SK-N-SH (cell line): ENCODE data around the gene HTRA2. TPM values are rescaled to one million over a fixed set of nuclear protein-coding genes. Genes with fewer than 3 reads are reported as not detected.

Experiments
- CTCF ChIA-PET: fragments of 300-600, 350-600 bp; formaldehyde crosslinking; extraction: SDS; loops from one replicate; lab custom pipeline; 2021; lab: Yijun Ruan, JAX
- POLR2A ChIA-PET: fragments of 350-600 bp; sonication (Branson Sonifier 250); formaldehyde crosslinking; extraction: SDS; loops from one replicate; lab custom pipeline; 2020; ENCODE audit warnings: antibody characterized with exemption, inconsistent platforms; lab: Yijun Ruan, JAX
- DNase-seq: peaks from one replicate; pipeline ENCODE4 v3.0.0; 2012
- H2AFZ ChIP-seq: fragments of 200-600 bp; sonication (generic); 2 replicates; pipeline ENCODE4 v1.8.1; 2016; ENCODE audit warnings: antibody characterized with exemption, mild to moderate bottlenecking, low read depth
- H3F3A ChIP-seq: fragments of 200-600 bp; sonication (generic); replicated peaks from 2 replicates; pipeline ENCODE3; 2016; ENCODE audit warnings: antibody characterized with exemption, mild to moderate bottlenecking; ENCODE audit not compliant: insufficient read depth
- H3K27ac ChIP-seq, 2 experiments: fragments of 200-500 bp in 1 of 2; fragments of 200-600 bp in 1 of 2; sonication (Bioruptor generic) in 1 of 2; sonication (generic), shearing (Covaris generic) in 1 of 2; 2 replicates each; pipeline versions ENCODE4 v1.5.1 to v1.6.1; 2014 to 2016; ENCODE audit warnings: low read depth in 2 of 2, inconsistent platforms in 1 of 2, low read length in 1 of 2, mild to moderate bottlenecking in 1 of 2, mixed read lengths in 1 of 2
- H3K27me3 ChIP-seq: fragments of 200-600 bp; sonication (generic), shearing (Covaris generic); 2 replicates; pipeline ENCODE4 v1.6.1; 2016; ENCODE audit warnings: mixed run types; ENCODE audit not compliant: insufficient read depth
- H3K36me3 ChIP-seq, 2 experiments: fragments of 200-500 bp in 1 of 2; fragments of 200-600 bp in 1 of 2; sonication (Bioruptor generic) in 1 of 2; sonication (generic) in 1 of 2; replicated peaks in 1 of 2; 2 replicates each; pipeline versions ENCODE3 to v1.5.1; 2014 to 2016; ENCODE audit warnings: low read length in 1 of 2, mild to moderate bottlenecking in 1 of 2; ENCODE audit not compliant: insufficient read depth in 2 of 2, control insufficient read depth in 1 of 2
- H3K4me1 ChIP-seq, 2 experiments: fragments of 200-500 bp in 1 of 2; fragments of 200-600 bp in 1 of 2; sonication (Bioruptor generic) in 1 of 2; sonication (generic), shearing (Covaris generic) in 1 of 2; 2 replicates each; pipeline versions ENCODE4 v1.5.1 to v1.6.1; 2014 to 2016; ENCODE audit warnings: low read depth in 1 of 2, low read length in 1 of 2, mixed run types in 1 of 2; ENCODE audit not compliant: insufficient read depth in 2 of 2, control insufficient read depth in 1 of 2
- H3K4me2 ChIP-seq: fragments of 200-600 bp; sonication (generic), shearing (Covaris generic); 2 replicates; pipeline ENCODE4 v1.6.1; 2017; ENCODE audit warnings: mixed run types
- H3K4me3 ChIP-seq, 2 experiments: fragments of 200-500 bp in 1 of 2; fragments of 200-600 bp in 1 of 2; sonication (Bioruptor generic) in 1 of 2; sonication (generic), shearing (Covaris generic) in 1 of 2; 2 replicates each; pipeline versions ENCODE4 v1.5.1 to v1.8.1; 2014 to 2016; ENCODE audit warnings: low read depth in 2 of 2, inconsistent platforms in 1 of 2, low read length in 1 of 2, mild to moderate bottlenecking in 1 of 2, mixed read lengths in 1 of 2, moderate library complexity in 1 of 2
- H3K79me2 ChIP-seq: fragments of 200-600 bp; sonication (generic); 2 replicates; pipeline ENCODE4 v1.8.1; 2017; ENCODE audit warnings: mild to moderate bottlenecking; ENCODE audit not compliant: insufficient read depth
- H3K9ac ChIP-seq: fragments of 200-600 bp; sonication (generic); 2 replicates; pipeline ENCODE4 v1.6.1; 2017; ENCODE audit warnings: mixed run types
- H3K9me2 ChIP-seq: fragments of 200-600 bp; sonication (generic); 2 replicates; pipeline ENCODE4 v1.6.1; 2017; ENCODE audit warnings: mixed run types
- H3K9me3 ChIP-seq: fragments of 200-600 bp; sonication (generic); 2 replicates; pipeline ENCODE4 v1.6.1; 2017; ENCODE audit warnings: mixed run types, mild to moderate bottlenecking, moderate library complexity
- H4K20me1 ChIP-seq: fragments of 200-600 bp; sonication (generic); 2 replicates; pipeline ENCODE4 v1.6.1; 2017; ENCODE audit warnings: mild to moderate bottlenecking, mixed run types; ENCODE audit not compliant: insufficient read depth
- CTCF ChIP-seq: fragments of 200-600 bp; sonication (generic); IDR thresholded peaks from 2 replicates; pipeline ENCODE4 v1.6.1; 2017; ENCODE audit warnings: antibody characterized with exemption, mild to moderate bottlenecking, moderate library complexity
- EP300 ChIP-seq, 2 experiments: IDR thresholded peaks; 2 replicates each; pipeline versions ENCODE4 v1.4.0 to v1.6.1; 2012; ENCODE audit warnings: borderline replicate concordance in 1 of 2, low read depth in 1 of 2, low read length in 1 of 2
- FOXM1 ChIP-seq: IDR thresholded peaks from 2 replicates; pipeline ENCODE4 v1.4.0; 2012; ENCODE audit warnings: low read depth, mild to moderate bottlenecking
- GABPA ChIP-seq: IDR thresholded peaks from 2 replicates; pipeline ENCODE4 v1.4.0; 2012; ENCODE audit warnings: low read depth, mild to moderate bottlenecking
- GATA2 ChIP-seq: sonication (generic); formaldehyde crosslinking; IDR thresholded peaks from 2 replicates; pipeline ENCODE4 v1.5.0; 2020; ENCODE audit warnings: mild to moderate bottlenecking, missing genetic modification reagents
- IRF3 ChIP-seq: fragments of 150-350 bp; IDR thresholded peaks from 2 replicates; pipeline ENCODE4 v1.6.1; 2016; ENCODE audit warnings: mild to moderate bottlenecking, low read depth, low read length
- MEF2A ChIP-seq: IDR thresholded peaks from 2 replicates; pipeline ENCODE4 v1.4.0; 2012; ENCODE audit warnings: low read depth, borderline replicate concordance
- NFIC ChIP-seq: IDR thresholded peaks from 2 replicates; pipeline ENCODE4 v1.4.0; 2012; ENCODE audit warnings: borderline replicate concordance
- PBX3 ChIP-seq: IDR thresholded peaks from 2 replicates; pipeline ENCODE4; 2012
- POLR2AphosphoS5 ChIP-seq: IDR thresholded peaks from 2 replicates; pipeline ENCODE4 v1.6.1; 2012; ENCODE audit warnings: low read depth, low read length
- RAD21 ChIP-seq: IDR thresholded peaks from 2 replicates; pipeline ENCODE4 v1.6.1; 2012; ENCODE audit warnings: mild to moderate bottlenecking, low read length
- SIN3A ChIP-seq: IDR thresholded peaks from 2 replicates; pipeline ENCODE4 v1.6.1; 2012; ENCODE audit warnings: low read depth, mild to moderate bottlenecking, low read length, moderate library complexity, borderline replicate concordance
- SMC3 ChIP-seq: IDR thresholded peaks from 2 replicates; pipeline ENCODE4 v1.6.1; 2012; ENCODE audit warnings: low read depth, low read length, improper control_type of control experiment
- TAF1 ChIP-seq: IDR thresholded peaks from 2 replicates; pipeline ENCODE4 v1.6.1; 2012; ENCODE audit warnings: low read depth, mild to moderate bottlenecking, low read length, moderate library complexity, borderline replicate concordance
- USF2 ChIP-seq: fragments of 150-350 bp; IDR thresholded peaks from 2 replicates; pipeline ENCODE4 v1.6.1; 2017; ENCODE audit warnings: antibody characterized with exemption, low read length, low read depth, borderline replicate concordance
- ZBTB33 ChIP-seq: IDR thresholded peaks from 2 replicates; pipeline ENCODE4 v1.4.0; 2012; ENCODE audit warnings: low read depth, borderline replicate concordance
- WGBS: methylation state at CpG from one replicate; pipeline ENCODE4 v1.1.6; 2017; ENCODE audit warnings: low lambda C conversion rate; 5-methylcytosine and 5-hydroxymethylcytosine counted together
- polyA plus RNA-seq, 3 experiments: library from polyadenylated mRNA; depleted of rRNA; stranded (reverse); fragments of >200 nt; gene quantifications; 2 replicates each; pipeline ENCODE4 v1.2.3, GENCODE V29; 2012

HTRA2 gene
- polyA plus RNA-seq, 1 of the 3 experiments (the other 2 are of a cell fraction), result 55.7 TPM

- H3K4me1 ChIP-seq, result peaks cover 2 to 11% of the 10 kb centered on the region in 2 experiments; a peak in 3 of 4 replicates
- peaks cover 7% of the 10 kb centered on the region for H3F3A ChIP-seq
- H3K9me3 ChIP-seq, result no peaks in the 10 kb centered on the region
- no peak overlapping the region for H3K9ac ChIP-seq
- no peaks in the 10 kb centered on the region for H3K9me2 ChIP-seq
- DNase-seq, result no peak
- TF ChIP-seq TAF1 (no peak), CTCF (peak; percentile 13; the same call in 1 of the 2 replicates)
- H3K27me3 ChIP-seq, result no peaks in the 10 kb centered on the region
- peaks cover 4% of the 10 kb centered on the region; the same call in 1 of the 2 replicates for H3K79me2 ChIP-seq
- WGBS, result 94% methylated on average over 3 of the region's 3 CpGs
- no peak overlapping the region for H3K27ac ChIP-seq
- CTCF ChIA-PET, result interaction anchor here (1.2 to 5.6 kb wide), 3 partner anchors 12 to 79 kb away, joined by 3 to 26 read pairs (median 7); partner anchors contain the start of gene MOGS
- H4K20me1 ChIP-seq, result no peaks in the 10 kb centered on the region
- H2AFZ ChIP-seq, result no peak overlapping the region
- H3K4me2 ChIP-seq, result no peak overlapping the region
- POLR2A ChIA-PET, result interaction anchor here (1.6 kb wide), 1 partner anchor 72 kb away, joined by 4 read pairs; the partner anchor contains the start of gene MRPL53
- H3K36me3 ChIP-seq, result peaks cover 3% of the 10 kb centered on the region in 2 experiments
- H3K4me3 ChIP-seq, result no peak overlapping the region
These were observed 14.9 kb downstream of the HTRA2 start for GRCh38 chr2:74544634-74545033.

- TF ChIP-seq GABPA (no peak), PBX3 (no peak), ZBTB33 (no peak), CTCF (no peak), TAF1 (no peak), MEF2A (no peak), IRF3 (no peak), RAD21 (no peak), FOXM1 (no peak), GATA2 (CRISPR knock-in tag) (no peak), POLR2AphosphoS5 (no peak), NFIC (no peak), USF2 (no peak), EP300 (IDR thresholded peaks at IDR 0.05; ENCODE audit: borderline replicate concordance in 1 of 2, low read depth in 1 of 2, low read length in 1 of 2) (no peak), SIN3A (no peak), SMC3 (no peak)
- ChIA-PET POLR2A (interaction anchor here (0.6 kb wide), 1 partner anchor 62 kb away, joined by 3 read pairs; no protein-coding TSS in a partner anchor), CTCF (interaction anchor here (1.0 to 5.6 kb wide), 3 partner anchors 13 to 81 kb away, joined by 3 to 26 read pairs (median 3); partner anchors contain the start of gene MOGS)
- Histone ChIP-seq H3K4me2 (no peak overlapping the region), H3K9me3 (no peaks in the 10 kb centered on the region), H3F3A (peaks cover 7% of the 10 kb centered on the region), H3K9me2 (no peaks in the 10 kb centered on the region), H3K79me2 (peaks cover 18% of the 10 kb centered on the region; the same call in 1 of the 2 replicates), H3K36me3 (peaks cover 7 to 8% of the 10 kb centered on the region in 2 experiments), H4K20me1 (no peaks in the 10 kb centered on the region), H3K27me3 (no peaks in the 10 kb centered on the region), H3K27ac (no peak overlapping the region), H3K9ac (no peak overlapping the region), H3K4me1 (peaks cover 4 to 18% of the 10 kb centered on the region in 2 experiments; a peak in 3 of 4 replicates), H2AFZ (no peak overlapping the region), H3K4me3 (no peak overlapping the region)
- 76% methylated on average over 3 of the region's 3 CpGs for WGBS
- no peak for DNase-seq
These were observed 16.3 kb downstream of the HTRA2 start for GRCh38 chr2:74546004-74546403.
